Mesenchymal stem cell (in vitro differentiated cells and primary cell): ENCODE results near the gene CYP4F12.

ENCODE experiments used
- DNase-seq: peaks from one replicate; pipeline ENCODE4 v3.0.0-alpha.2; 2013
- H2AFZ ChIP-seq: one replicate; pipeline ENCODE4 v1.6.1; 2013; ENCODE audit warnings: low read depth, mild to moderate bottlenecking, control low read depth, inconsistent platforms, low read length, moderate library complexity
- H2AK5ac ChIP-seq: 2 replicates; pipeline ENCODE4 v1.6.1; 2013; ENCODE audit warnings: low read length, moderate library complexity, mild to moderate bottlenecking, inconsistent platforms; ENCODE audit not compliant: severe bottlenecking
- H2BK120ac ChIP-seq: one replicate; pipeline ENCODE4 v1.6.1; 2013; ENCODE audit warnings: low read depth, mild to moderate bottlenecking, inconsistent platforms, low read length, moderate library complexity
- H2BK12ac ChIP-seq, 2 experiments: one replicate each; pipeline ENCODE4 v1.6.1; 2013; ENCODE audit warnings: inconsistent platforms in 2 of 2, low read length in 2 of 2, mild to moderate bottlenecking in 2 of 2, moderate library complexity in 2 of 2, control low read depth in 1 of 2
- H2BK15ac ChIP-seq: one replicate; pipeline ENCODE4 v1.6.1; 2013; ENCODE audit warnings: mild to moderate bottlenecking, low read depth, inconsistent platforms; ENCODE audit not compliant: poor library complexity, severe bottlenecking
- H2BK5ac ChIP-seq: 2 replicates; pipeline ENCODE4 v1.6.1; 2013; ENCODE audit warnings: low read depth, mild to moderate bottlenecking, low read length, control low read depth, inconsistent platforms; ENCODE audit not compliant: poor library complexity, severe bottlenecking
- H3K14ac ChIP-seq, 2 experiments: one replicate each; pipeline ENCODE4 v1.6.1; 2013; ENCODE audit warnings: inconsistent platforms in 2 of 2, low read length in 2 of 2, control low read depth in 1 of 2, mild to moderate bottlenecking in 1 of 2, moderate library complexity in 1 of 2
- H3K18ac ChIP-seq, 2 experiments: one replicate each; pipeline ENCODE4 v1.6.1; 2013; ENCODE audit warnings: inconsistent platforms in 2 of 2, low read length in 2 of 2, control low read depth in 1 of 2, low read depth in 1 of 2, mild to moderate bottlenecking in 1 of 2
- H3K23ac ChIP-seq, 2 experiments: one replicate each; pipeline ENCODE4 v1.6.1; 2013; ENCODE audit warnings: inconsistent platforms in 2 of 2, low read length in 2 of 2, mild to moderate bottlenecking in 2 of 2, moderate library complexity in 2 of 2, control low read depth in 1 of 2
- H3K27ac ChIP-seq: 2 replicates; pipeline ENCODE4 v1.5.1; 2013; ENCODE audit warnings: mild to moderate bottlenecking, moderate library complexity, low read length, control low read depth, inconsistent platforms; ENCODE audit not compliant: poor library complexity, severe bottlenecking
- H3K27me3 ChIP-seq, 2 experiments: 2 replicates each; pipeline versions ENCODE4 v1.6.1 to v1.7.0; 2013; ENCODE audit warnings: low read length in 2 of 2, mild to moderate bottlenecking in 2 of 2, moderate library complexity in 2 of 2, control low read depth in 1 of 2, inconsistent platforms in 1 of 2; ENCODE audit not compliant: control insufficient read depth in 1 of 2, insufficient read depth in 1 of 2
- H3K36me3 ChIP-seq, 2 experiments: 2 replicates each; pipeline versions ENCODE4 v1.6.1 to v1.7.0; 2013; ENCODE audit warnings: low read length in 2 of 2, control low read depth in 1 of 2, inconsistent platforms in 1 of 2, low read depth in 1 of 2, mild to moderate bottlenecking in 1 of 2; ENCODE audit not compliant: insufficient read depth in 2 of 2, control insufficient read depth in 1 of 2
- H3K4ac ChIP-seq, 2 experiments: one replicate each; pipeline ENCODE4 v1.6.1; 2013; ENCODE audit warnings: inconsistent platforms in 2 of 2, low read length in 2 of 2, mild to moderate bottlenecking in 2 of 2, moderate library complexity in 2 of 2, control low read depth in 1 of 2, low read depth in 1 of 2
- H3K4me1 ChIP-seq: 2 replicates; pipeline ENCODE4 v1.6.1; 2013; ENCODE audit warnings: low read depth, low read length, control low read depth; ENCODE audit not compliant: control insufficient read depth, insufficient read depth
- H3K4me2 ChIP-seq: 2 replicates; pipeline ENCODE4 v1.6.1; 2013; ENCODE audit warnings: low read length, mild to moderate bottlenecking, inconsistent platforms; ENCODE audit not compliant: poor library complexity, severe bottlenecking
- H3K4me3 ChIP-seq, 2 experiments: 2 replicates each; pipeline versions ENCODE4 v1.5.1 to v1.7.0; 2013; ENCODE audit warnings: low read length in 2 of 2, mild to moderate bottlenecking in 2 of 2, control low read depth in 1 of 2, low read depth in 1 of 2; ENCODE audit not compliant: insufficient read depth in 1 of 2
- H3K79me1 ChIP-seq: replicated peaks from 2 replicates; pipeline ENCODE4 v1.6.1; 2013; ENCODE audit warnings: mild to moderate bottlenecking, control low read depth, low read length, inconsistent platforms; ENCODE audit not compliant: poor library complexity, severe bottlenecking
- H3K9ac ChIP-seq: 2 replicates; pipeline ENCODE4 v1.7.0; 2013; ENCODE audit warnings: mild to moderate bottlenecking, low read length, moderate library complexity
- H3K9me3 ChIP-seq: 2 replicates; pipeline ENCODE4 v1.7.0; 2013; ENCODE audit warnings: mild to moderate bottlenecking, low read length; ENCODE audit not compliant: control insufficient read depth
- H4K8ac ChIP-seq: one replicate; pipeline ENCODE4 v1.6.1; 2013; ENCODE audit warnings: inconsistent platforms, mild to moderate bottlenecking, low read length, moderate library complexity
- H4K91ac ChIP-seq: one replicate; pipeline ENCODE4 v1.6.1; 2013; ENCODE audit warnings: mild to moderate bottlenecking, low read length, inconsistent platforms
- WGBS: methylation state at CpG from one replicate; pipeline ENCODE4 v1.1.7; 2013; ENCODE audit warnings: mixed read lengths; 5-methylcytosine and 5-hydroxymethylcytosine counted together

Gene CYP4F12

DNA sequence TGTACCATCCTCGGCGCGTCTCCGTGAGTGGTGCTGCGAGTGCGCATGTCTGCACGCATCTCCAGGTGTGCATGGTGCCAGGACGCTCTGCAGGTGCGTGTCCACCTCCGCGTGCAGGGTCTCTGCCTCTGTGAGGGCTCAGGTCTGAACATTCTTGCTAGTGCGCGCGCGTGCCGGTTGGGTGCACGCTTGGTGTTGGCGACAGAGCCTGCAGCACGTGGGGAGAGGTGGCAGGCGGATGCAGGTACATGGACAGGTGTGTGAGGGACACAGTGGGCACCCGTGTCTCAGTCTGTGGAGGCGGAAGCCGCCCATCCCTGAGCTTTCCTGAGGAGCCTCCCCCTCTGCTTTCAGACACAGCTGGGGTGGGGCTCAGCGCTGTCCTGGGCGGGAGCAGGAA, 50.1 kb downstream of the CYP4F12 start:
- H3K18ac ChIP-seq, result no peak overlapping the region
- H2BK120ac ChIP-seq, result no peak overlapping the region
- no peak for DNase-seq

DNA sequence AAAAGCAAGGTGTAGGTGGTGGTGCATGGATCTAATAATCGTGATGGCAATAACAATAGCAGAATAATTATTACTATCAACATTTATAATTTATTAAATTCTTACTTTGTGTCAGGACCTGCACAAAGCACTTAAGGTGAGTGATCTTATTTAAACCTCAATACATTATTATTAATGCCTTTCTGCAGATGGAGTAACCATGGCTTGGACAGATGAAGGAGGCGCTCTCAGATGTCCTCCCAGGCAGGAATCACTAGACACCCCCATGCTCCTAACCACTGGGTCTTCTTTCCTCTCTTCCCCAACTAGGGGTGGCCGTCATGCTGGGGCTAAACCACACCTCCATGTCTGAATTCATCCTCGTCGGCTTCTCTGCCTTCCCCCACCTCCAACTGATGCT, 54.8 kb downstream of the CYP4F12 start, which contains the start of gene OR10H2:
OR10H2 (plus strand) TSS at position 301 of the 400 bp plus-strand sequence; CDS start at position 321, 20 bp downstream.
- Histone ChIP-seq H3K27ac (no peak within 1 kb of the TSS), H3K9me3 (no peaks in the 10 kb centered on the region), H3K27me3 (no peaks in the 10 kb centered on the region), H2AFZ (no peak within 1 kb of the TSS), H2BK5ac (no peak within 1 kb of the TSS), H2BK120ac (no peak within 1 kb of the TSS), H2BK15ac (no peak within 1 kb of the TSS), H3K14ac (no peak within 1 kb of the TSS), H3K18ac (no peak within 1 kb of the TSS), H3K79me1 (no peaks in the 10 kb centered on the region), H4K8ac (no peak within 1 kb of the TSS), H3K36me3 (no peaks in the 10 kb centered on the region), H2BK12ac (no peak within 1 kb of the TSS), H3K4ac (no peak within 1 kb of the TSS), H3K4me1 (no peaks in the 10 kb centered on the region), H2AK5ac (no peak within 1 kb of the TSS), H3K23ac (no peak within 1 kb of the TSS), H4K91ac (no peak within 1 kb of the TSS), H3K4me2 (no peak within 1 kb of the TSS), H3K4me3 (no peak within 1 kb of the TSS), H3K9ac (no peak within 1 kb of the TSS)
- WGBS, result 79% methylated on average over 4 of the region's 5 CpGs
- DNase-seq, result no peak

More for the DNA sequence above, 50.1 kb downstream of the CYP4F12 start:
- Histone ChIP-seq H4K91ac (no peak overlapping the region), H3K9ac (no peak overlapping the region), H2AFZ (no peak overlapping the region), H3K4me2 (no peak overlapping the region), H3K4me3 (peak overlapping the region in 1 of 2 experiments; percentile 34), H2BK12ac (no peak overlapping the region), H4K8ac (no peak overlapping the region), H2AK5ac (no peak overlapping the region), H3K4me1 (no peaks in the 10 kb centered on the region), H3K27ac (no peak overlapping the region), H3K23ac (no peak overlapping the region), H3K4ac (no peak overlapping the region), H2BK5ac (no peak overlapping the region), H3K14ac (no peak overlapping the region), H3K36me3 (no peaks in the 10 kb centered on the region), H3K79me1 (no peaks in the 10 kb centered on the region), H3K27me3 (no peaks in the 10 kb centered on the region), H3K9me3 (no peaks in the 10 kb centered on the region), H2BK15ac (no peak overlapping the region)
- 93% methylated on average over 25 of the region's 25 CpGs for WGBS

DNA sequence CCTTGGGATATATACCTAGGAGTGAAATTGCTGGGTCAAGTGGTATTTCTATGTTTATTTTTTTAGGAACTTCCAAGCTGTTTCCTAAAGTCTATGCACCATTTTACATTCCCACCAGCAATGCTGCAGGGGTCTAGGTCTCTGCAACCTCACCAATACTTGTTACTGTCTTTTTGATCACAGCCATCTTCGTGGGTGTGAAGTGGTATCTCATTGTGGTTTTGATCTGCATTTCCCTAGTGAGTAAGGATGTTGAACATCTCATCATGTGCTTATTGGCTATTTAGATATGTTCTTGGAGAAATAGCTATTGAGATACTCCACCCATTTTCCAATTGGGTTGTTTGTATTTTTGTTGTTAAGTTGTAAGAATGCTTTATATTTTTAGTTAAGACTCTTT, 57.7 kb downstream of the CYP4F12 start:
- Histone ChIP-seq H3K4ac (no peak overlapping the region), H2BK15ac (no peak overlapping the region), H3K14ac (no peak overlapping the region), H3K27me3 (no peaks in the 10 kb centered on the region), H3K27ac (no peak overlapping the region), H3K4me2 (no peak overlapping the region), H3K23ac (no peak overlapping the region), H4K91ac (no peak overlapping the region), H2BK12ac (no peak overlapping the region), H2AK5ac (no peak overlapping the region), H3K79me1 (no peaks in the 10 kb centered on the region), H3K4me3 (no peak overlapping the region), H3K9me3 (no peaks in the 10 kb centered on the region), H3K9ac (no peak overlapping the region), H3K36me3 (no peaks in the 10 kb centered on the region), H2BK5ac (no peak overlapping the region), H2AFZ (no peak overlapping the region), H3K4me1 (no peaks in the 10 kb centered on the region), H3K18ac (no peak overlapping the region), H2BK120ac (no peak overlapping the region), H4K8ac (no peak overlapping the region)
- WGBS, result 6% methylated on average over 1 of the region's 1 CpG
- DNase-seq, result no peak

DNA sequence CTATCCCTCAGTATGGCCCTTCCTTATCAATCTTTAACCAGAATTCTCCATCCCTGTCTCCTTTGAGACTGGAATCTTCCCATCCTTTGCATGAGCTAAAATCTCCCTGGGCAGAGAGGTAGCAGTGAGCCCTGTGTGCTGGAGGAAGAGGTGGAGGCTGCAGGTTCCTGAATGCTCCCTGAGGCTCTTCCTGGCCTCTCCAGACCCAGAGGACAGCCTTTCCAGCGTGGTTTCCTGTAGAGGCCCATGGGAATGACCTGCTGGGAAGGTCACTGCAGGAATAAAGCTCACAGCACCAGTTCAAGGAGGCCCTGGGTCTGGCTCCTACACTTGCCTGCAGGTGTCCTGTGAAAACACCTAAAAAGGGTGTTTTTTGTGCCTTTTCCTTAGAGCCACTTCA, 59.5 kb downstream of the CYP4F12 start:
- Histone ChIP-seq H2BK5ac (no peak overlapping the region), H3K9ac (no peak overlapping the region), H4K8ac (no peak overlapping the region), H3K4ac (no peak overlapping the region), H2AFZ (no peak overlapping the region), H3K4me1 (no peaks in the 10 kb centered on the region), H3K9me3 (no peaks in the 10 kb centered on the region), H3K4me2 (no peak overlapping the region), H3K14ac (no peak overlapping the region), H3K23ac (no peak overlapping the region), H2BK12ac (no peak overlapping the region), H3K36me3 (no peaks in the 10 kb centered on the region), H3K27me3 (no peaks in the 10 kb centered on the region), H2AK5ac (no peak overlapping the region), H3K79me1 (no peaks in the 10 kb centered on the region), H3K4me3 (no peak overlapping the region), H2BK120ac (no peak overlapping the region), H4K91ac (no peak overlapping the region), H3K27ac (no peak overlapping the region), H2BK15ac (no peak overlapping the region), H3K18ac (no peak overlapping the region)
- DNase-seq, result no peak
- WGBS, result 0% methylated on average over 1 of the region's 1 CpG
